Ovary (tissue), 3 donors: ENCODE results near the gene COASY.

Experiments used
- POLR2A ChIP-seq: fragments of 450-650 bp; IDR thresholded peaks from one replicate; pipeline ENCODE4 v1.6.1; 2017; ENCODE audit warnings: antibody characterized with exemption, mild to moderate bottlenecking, moderate library complexity
- TF ChIP-seq, protein P1 (sequence below), 3 donors: fragments of 450-650 bp in 2 of 3; fragments of 200-600 bp in 1 of 3; IDR thresholded peaks; one replicate each; pipeline versions ENCODE4 v1.5.1 to v1.8.0; 2016 to 2022; ENCODE audit warnings: antibody characterized with exemption in 3 of 3, mild to moderate bottlenecking in 1 of 3
- donor health status: DM: no; HTN: no; CAD: no.

DNA sequence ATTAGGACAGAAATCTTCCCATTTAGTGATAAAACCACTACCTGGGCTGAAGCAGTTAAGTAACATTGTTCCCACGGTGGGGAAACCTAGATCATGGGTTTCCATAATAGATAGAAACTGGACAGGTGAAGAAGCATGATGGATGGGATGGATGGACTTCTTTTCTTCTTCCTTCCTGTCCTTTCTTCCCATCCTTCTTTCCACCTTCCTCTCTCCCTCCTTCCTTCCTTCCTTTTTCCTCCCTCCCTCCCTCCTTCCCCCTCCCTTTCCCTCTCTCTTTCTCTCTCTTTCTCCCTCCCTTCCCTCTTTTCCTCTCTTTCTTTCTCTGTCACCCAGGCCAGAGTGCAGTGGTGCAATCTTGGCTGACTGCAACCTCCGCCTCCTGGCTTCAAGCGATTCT, 12.5 kb downstream of the COASY start:
- TF ChIP-seq, protein P1, sequence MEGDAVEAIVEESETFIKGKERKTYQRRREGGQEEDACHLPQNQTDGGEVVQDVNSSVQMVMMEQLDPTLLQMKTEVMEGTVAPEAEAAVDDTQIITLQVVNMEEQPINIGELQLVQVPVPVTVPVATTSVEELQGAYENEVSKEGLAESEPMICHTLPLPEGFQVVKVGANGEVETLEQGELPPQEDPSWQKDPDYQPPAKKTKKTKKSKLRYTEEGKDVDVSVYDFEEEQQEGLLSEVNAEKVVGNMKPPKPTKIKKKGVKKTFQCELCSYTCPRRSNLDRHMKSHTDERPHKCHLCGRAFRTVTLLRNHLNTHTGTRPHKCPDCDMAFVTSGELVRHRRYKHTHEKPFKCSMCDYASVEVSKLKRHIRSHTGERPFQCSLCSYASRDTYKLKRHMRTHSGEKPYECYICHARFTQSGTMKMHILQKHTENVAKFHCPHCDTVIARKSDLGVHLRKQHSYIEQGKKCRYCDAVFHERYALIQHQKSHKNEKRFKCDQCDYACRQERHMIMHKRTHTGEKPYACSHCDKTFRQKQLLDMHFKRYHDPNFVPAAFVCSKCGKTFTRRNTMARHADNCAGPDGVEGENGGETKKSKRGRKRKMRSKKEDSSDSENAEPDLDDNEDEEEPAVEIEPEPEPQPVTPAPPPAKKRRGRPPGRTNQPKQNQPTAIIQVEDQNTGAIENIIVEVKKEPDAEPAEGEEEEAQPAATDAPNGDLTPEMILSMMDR (IDR thresholded peaks at IDR 0.05) = no peak
- no peak for TF ChIP-seq POLR2A
